Mesothelial cell of epicardium (in vitro differentiated cells): ENCODE data around the gene HEATR5A. TPM values are rescaled to one million over a fixed set of nuclear protein-coding genes. Genes with fewer than 3 reads are reported as not detected.
"Not testable (repeated sequence)": the region's sequence is repeated elsewhere in the genome, so short reads cannot be mapped to it uniquely, and the experiment has no call there.

ENCODE experiments used
- DNase-seq, 2 experiments: peaks; one replicate each; pipeline ENCODE4 v3.0.0; 2021; ENCODE audit warnings: low spot score in 2 of 2; ENCODE audit not compliant: unreplicated experiment in 2 of 2
- H3K27ac Mint-ChIP-seq: 2 replicates; pipeline ENCODE4 v1.8.0; 2021; ENCODE audit warnings: mixed read lengths
- H3K27me3 Mint-ChIP-seq: 2 replicates; pipeline ENCODE4 v1.8.0; 2021; ENCODE audit warnings: low read depth, mixed read lengths
- H3K36me3 Mint-ChIP-seq: 2 replicates; pipeline ENCODE4 v1.8.0; 2021; ENCODE audit warnings: mixed read lengths
- H3K4me1 Mint-ChIP-seq: 2 replicates; pipeline ENCODE4 v1.8.0; 2021; ENCODE audit warnings: mixed read lengths
- H3K4me3 Mint-ChIP-seq: 2 replicates; pipeline ENCODE4 v1.8.0; 2021; ENCODE audit warnings: mild to moderate bottlenecking, moderate library complexity, mixed read lengths
- H3K9me3 Mint-ChIP-seq: 2 replicates; pipeline ENCODE4 v1.8.0; 2021; ENCODE audit warnings: mixed read lengths
- total RNA-seq: library from RNA; stranded (reverse); gene quantifications from 3 replicates; pipeline ENCODE4 v1.2.1, GENCODE V29; 2021
- TF ChIP-seq, protein P1 (sequence below): fragments of 200-600 bp; sonication (generic); IDR thresholded peaks from one replicate; pipeline ENCODE4 v1.5.0; 2021; ENCODE audit warnings: antibody characterized with exemption; ENCODE audit not compliant: unreplicated experiment

HEATR5A gene
- total RNA-seq, 1 donor from 2014 or later, result 21.5 TPM

DNA sequence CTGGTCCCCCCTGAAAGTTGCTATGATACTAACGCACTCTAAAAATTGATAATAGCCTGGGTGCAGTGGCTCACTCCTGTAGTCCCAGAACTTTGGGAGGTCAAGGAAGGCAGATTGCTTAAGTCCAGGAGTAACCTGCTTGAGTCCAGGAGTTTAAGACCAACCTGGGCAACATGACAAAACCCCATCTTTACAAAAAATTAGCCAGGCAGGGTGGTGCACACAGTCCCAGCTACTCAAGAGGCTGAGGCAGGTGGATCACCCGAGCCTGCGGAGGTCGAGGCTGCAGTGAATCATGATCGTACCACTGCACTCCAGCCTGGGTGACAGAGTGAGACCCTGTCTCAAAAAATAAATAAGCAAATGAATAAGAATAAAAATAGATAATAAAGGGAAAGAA, 42.9 kb downstream of the HEATR5A start:
- no peaks in the 10 kb centered on the region for H3K9me3 Mint-ChIP-seq
- peaks cover 16% of the 10 kb centered on the region for H3K36me3 Mint-ChIP-seq

DNA sequence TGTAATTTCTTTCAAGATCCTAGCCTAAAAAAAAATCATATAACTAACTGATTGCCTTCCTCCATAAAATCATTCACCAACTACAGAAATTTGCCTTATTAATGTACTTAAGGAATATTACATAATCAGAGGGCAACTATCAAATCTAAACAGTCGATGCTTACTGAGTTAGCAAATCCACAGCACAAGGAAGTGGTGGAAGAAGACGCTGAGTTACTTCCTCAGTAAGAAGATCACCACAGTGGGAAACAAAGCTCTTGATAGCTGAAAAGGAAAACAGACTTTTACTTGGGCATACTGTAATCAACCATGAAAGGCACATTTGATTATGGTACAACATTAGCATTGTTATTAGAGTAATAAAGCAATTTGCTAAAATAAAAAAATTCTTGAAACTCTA, 48.7 kb downstream of the HEATR5A start:
- Mint-ChIP-seq H3K36me3 (peaks cover 21% of the 10 kb centered on the region), H3K9me3 (no peaks in the 10 kb centered on the region), H3K27ac (no peak overlapping the region), H3K4me1 (no peaks in the 10 kb centered on the region), H3K4me3 (no peak overlapping the region), H3K27me3 (no peaks in the 10 kb centered on the region)
- no peak for DNase-seq
- TF ChIP-seq, protein P1, sequence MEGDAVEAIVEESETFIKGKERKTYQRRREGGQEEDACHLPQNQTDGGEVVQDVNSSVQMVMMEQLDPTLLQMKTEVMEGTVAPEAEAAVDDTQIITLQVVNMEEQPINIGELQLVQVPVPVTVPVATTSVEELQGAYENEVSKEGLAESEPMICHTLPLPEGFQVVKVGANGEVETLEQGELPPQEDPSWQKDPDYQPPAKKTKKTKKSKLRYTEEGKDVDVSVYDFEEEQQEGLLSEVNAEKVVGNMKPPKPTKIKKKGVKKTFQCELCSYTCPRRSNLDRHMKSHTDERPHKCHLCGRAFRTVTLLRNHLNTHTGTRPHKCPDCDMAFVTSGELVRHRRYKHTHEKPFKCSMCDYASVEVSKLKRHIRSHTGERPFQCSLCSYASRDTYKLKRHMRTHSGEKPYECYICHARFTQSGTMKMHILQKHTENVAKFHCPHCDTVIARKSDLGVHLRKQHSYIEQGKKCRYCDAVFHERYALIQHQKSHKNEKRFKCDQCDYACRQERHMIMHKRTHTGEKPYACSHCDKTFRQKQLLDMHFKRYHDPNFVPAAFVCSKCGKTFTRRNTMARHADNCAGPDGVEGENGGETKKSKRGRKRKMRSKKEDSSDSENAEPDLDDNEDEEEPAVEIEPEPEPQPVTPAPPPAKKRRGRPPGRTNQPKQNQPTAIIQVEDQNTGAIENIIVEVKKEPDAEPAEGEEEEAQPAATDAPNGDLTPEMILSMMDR, result no peak

More for the DNA sequence above, 42.9 kb downstream of the HEATR5A start:
- no peaks in the 10 kb centered on the region for H3K27me3 Mint-ChIP-seq
- TF ChIP-seq, protein P1, result no peak
- DNase-seq, result no peak
- no peaks in the 10 kb centered on the region for H3K4me1 Mint-ChIP-seq
- no peak overlapping the region for H3K4me3 Mint-ChIP-seq
- H3K27ac Mint-ChIP-seq, result no peak overlapping the region

DNA sequence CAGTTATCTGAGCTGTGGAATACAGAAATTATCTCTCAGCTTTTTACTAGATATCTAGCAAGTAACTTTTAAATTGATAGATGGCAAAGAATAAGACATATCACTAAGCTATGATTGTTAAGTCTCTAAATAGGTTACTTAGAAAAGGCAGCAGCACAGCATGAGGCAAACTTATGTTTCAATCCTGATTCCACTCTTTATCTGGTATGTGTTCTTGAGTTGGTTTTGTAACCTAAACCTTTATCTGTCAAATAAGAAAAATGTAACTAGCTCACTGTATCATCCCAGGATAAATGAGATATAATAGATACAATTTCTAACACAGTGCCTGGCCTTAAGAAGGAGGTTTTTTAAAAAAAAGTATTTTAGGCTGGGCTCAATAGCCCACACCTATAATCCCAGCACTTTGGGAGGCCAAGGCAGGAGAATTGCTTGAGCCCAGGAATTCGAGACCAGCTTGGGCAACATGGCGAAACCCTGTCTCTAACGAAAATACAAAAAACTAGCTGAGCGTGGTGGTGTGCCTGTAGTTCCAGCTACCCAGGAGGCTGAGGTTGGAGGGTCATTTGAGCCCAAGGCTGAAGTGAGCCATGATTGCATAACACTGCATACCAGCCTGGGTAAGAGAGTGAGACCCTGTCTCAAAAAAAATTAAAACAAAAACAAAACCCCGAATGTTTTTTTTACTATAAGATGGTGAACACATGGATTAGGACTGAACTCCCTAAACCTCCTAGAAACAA, 56.8 kb downstream of the HEATR5A start:
- TF ChIP-seq, protein P1, result no peak
- Mint-ChIP-seq H3K4me1 (no peaks in the 10 kb centered on the region), H3K4me3 (no peak overlapping the region), H3K9me3 (no peaks in the 10 kb centered on the region), H3K36me3 (peaks cover 7% of the 10 kb centered on the region), H3K27me3 (no peaks in the 10 kb centered on the region), H3K27ac (no peak overlapping the region)
- DNase-seq, result no peak

DNA sequence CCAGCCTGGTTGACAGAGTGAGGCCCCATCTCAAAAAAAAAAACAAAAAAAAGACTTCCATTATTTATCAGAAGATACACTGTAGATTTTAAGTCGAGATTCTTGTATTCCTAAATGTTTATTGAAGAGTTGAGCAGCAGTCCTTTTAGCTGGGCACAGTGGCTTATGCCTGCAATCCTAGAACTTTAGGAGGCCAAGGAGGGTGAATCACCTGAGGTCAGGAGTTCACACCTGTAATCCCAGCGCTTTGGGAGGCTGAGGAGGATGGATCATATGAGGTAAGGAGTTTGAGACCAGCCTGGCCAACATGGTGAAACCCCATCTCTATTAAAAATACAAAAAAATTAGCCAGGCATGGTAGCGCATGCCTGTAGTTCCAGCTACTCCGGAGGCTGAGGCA, 57.6 kb downstream of the HEATR5A start:
- Mint-ChIP-seq H3K4me3 (no peak overlapping the region), H3K9me3 (no peaks in the 10 kb centered on the region), H3K4me1 (no peaks in the 10 kb centered on the region), H3K27ac (no peak overlapping the region), H3K27me3 (no peaks in the 10 kb centered on the region), H3K36me3 (peaks cover 7% of the 10 kb centered on the region)
- DNase-seq, result no peak
- TF ChIP-seq, protein P1, result no peak

DNA sequence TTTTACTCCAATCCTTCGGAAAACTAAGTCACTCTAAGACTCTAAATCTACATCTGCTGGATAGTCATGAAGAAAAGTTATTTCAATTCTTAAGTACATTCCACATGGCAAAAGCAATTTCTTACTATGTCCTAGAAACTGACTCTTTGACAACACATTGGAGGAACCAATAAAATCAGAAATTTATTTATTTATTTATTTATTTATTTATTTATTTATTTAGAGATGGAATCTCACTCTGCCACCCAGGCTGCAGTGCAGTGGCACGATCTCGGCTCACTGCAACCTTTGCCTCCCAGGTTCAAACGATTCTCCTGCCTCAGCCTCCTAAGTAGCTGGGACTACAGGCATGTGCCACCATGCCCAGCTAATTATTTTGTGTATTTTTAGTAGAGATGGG, 58.6 kb downstream of the HEATR5A start:
- H3K4me3 Mint-ChIP-seq, DNase-seq, H3K4me1 Mint-ChIP-seq, H3K9me3 Mint-ChIP-seq, H3K27me3 Mint-ChIP-seq, H3K27ac Mint-ChIP-seq, H3K36me3 Mint-ChIP-seq: not testable (repeated sequence)

DNA sequence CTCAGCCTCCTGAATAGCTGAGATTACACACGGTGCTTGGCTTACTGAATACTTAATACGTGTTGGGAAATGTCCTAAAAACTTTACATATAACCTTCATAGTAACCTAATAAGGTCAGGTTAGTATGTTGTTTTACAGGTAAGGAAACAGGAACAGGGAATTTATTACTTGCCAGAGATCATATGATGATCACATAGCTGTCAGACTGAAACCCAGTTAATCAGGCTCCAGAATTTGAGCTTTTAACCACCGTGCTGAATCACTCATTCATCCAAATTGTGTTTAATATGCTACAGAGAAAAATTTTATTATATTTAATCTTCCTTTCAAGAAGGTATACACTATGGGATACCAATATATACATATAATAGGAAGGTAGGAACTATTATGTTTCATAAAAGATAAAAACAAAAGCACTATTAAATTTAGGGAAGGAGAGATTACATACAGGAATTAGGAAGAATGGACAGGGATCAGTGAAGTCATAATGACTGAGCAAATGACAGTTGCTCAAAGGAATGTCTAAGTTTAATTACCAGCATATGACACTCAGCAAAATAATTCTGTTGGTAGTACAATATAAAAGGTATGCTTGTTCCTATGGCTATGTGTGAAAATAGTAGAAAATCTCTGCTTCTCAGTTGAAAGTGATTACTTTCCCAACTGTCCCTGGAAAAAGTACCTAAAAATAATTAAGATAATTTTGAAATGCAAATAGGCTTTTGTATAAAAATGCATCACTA, 59.3 kb downstream of the HEATR5A start:
- TF ChIP-seq, protein P1, result no peak
- H3K27me3 Mint-ChIP-seq, result no peaks in the 10 kb centered on the region
- no peaks in the 10 kb centered on the region for H3K4me1 Mint-ChIP-seq
- no peak overlapping the region for H3K4me3 Mint-ChIP-seq
- DNase-seq, result no peak
- no peaks in the 10 kb centered on the region for H3K9me3 Mint-ChIP-seq
- no peak overlapping the region for H3K27ac Mint-ChIP-seq
- peaks cover 7% of the 10 kb centered on the region for H3K36me3 Mint-ChIP-seq
